Retinal pigment epithelial cell (primary cell): ENCODE measurements around the gene TUB.

ENCODE experiments used
- DNase-seq: peaks from one replicate; pipeline ENCODE4 v3.0.0-alpha.2; 2010; ENCODE audit warnings: low read depth
- H3K4me3 ChIP-seq: 2 replicates; pipeline ENCODE4 v1.5.1; 2011; ENCODE audit warnings: mild to moderate bottlenecking, low read length, control low read depth, moderate library complexity
- CTCF ChIP-seq: conservative IDR thresholded peaks from 2 replicates; pipeline ENCODE4 v1.5.1; 2011; ENCODE audit warnings: low read depth, low read length, control low read depth, inconsistent platforms

The TUB gene

DNA sequence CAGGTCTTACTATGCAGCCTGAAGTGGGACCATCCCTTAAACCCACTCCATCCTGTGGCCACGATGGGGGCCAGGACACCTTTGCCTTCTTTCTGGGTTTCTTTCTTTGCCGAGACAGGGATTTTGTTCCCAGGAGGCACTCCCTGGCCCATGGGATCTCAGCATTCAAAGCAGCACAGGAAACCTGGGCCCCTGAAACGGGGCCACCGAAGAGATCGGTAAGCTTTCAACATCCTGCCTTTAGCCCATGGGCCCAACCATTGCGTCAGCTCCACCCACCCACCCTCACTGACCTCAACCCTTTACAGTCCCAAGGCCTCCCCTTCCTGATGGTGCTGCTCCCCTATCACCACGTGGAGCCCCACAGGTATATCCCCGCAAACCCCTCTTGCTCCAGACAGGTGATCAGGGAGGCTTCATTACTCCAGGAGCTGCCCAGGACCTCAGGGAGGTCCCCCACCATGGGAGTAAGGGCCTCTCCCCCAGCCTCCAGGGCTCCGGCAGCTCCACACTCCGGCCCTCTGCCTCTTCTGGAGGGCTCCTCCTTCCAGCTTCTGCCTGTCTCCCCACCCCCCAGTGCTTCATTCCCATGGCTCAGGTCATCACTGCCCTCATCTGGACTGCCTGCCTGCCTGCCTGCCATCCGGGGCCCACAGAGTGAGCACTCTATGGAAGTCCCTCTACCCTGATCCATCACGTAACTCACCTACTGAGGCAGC is 42.0 kb upstream of the TUB start:
- TF ChIP-seq CTCF: no peak
- no peak overlapping the region for H3K4me3 ChIP-seq
- DNase-seq: no peak

DNA sequence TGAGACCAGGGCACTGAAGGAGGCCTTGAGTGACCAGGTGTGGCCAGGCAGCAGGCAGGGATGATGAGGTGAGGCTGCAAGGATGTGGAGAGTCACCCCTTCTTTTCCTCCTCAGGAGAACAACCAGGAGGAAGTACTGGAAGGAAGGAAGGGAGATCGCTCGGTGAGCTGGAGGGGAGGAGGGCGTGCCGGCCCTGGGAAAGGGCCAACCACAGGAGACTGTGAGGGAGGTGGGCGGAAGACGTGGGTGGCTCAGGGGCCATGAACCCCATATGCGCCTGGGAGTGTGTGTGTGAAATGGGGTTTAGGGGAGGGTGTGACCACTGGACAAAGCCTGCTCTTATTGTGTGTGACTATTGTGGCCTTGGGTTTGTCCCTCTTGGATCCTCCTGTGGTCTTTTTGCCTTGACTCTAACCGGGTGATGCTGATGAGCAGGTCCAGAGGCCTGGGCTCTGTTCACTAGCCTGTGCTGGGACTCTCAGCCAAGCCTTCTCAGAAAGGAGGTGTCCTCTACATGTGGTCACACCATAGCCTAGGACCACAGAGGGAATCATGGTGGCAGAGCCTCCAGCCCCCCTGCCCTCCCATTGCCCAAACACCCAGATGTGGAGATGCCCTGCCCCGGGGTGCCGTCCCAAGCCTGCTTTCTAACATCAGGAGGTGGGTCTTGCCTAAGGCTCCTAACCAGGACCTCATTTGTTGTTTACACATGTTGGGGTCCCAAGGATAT is 41.3 kb upstream of the TUB start:
- no peak overlapping the region for H3K4me3 ChIP-seq
- no peak for DNase-seq
- TF ChIP-seq CTCF: no peak

DNA sequence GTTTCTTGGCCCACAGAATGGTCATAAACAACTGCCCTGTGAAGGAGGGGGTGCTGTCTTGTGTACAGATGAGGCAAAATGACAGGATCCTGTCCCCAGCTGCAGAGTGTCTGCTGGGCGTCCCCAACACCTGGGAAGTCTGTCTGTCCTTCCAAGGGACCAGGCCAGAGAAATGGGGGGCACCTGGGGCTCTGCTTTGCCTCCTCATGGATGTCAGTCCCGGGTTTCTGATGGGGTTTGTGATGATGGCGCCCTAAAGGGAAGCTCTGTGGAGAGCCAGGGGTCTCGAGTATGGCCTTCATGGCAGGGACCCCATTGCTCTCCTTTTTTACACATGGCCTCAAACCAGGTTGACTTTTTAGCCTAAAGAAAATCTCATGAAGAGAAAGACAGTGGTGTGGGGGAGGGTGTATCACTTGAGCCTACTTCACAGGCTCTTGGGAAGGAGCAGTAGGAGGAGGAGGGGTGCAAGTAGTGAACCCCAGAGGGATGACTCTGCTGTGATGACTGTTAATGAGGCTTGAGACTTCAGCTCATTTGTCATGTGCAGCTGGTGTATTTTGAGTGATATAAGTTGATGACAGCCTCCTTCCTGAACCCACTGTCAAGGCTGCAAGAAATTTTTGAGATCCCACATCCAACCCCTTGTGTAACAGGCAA is 40.6 kb upstream of the TUB start:
- no peak for TF ChIP-seq CTCF
- no peak overlapping the region for H3K4me3 ChIP-seq
- no peak for DNase-seq

DNA sequence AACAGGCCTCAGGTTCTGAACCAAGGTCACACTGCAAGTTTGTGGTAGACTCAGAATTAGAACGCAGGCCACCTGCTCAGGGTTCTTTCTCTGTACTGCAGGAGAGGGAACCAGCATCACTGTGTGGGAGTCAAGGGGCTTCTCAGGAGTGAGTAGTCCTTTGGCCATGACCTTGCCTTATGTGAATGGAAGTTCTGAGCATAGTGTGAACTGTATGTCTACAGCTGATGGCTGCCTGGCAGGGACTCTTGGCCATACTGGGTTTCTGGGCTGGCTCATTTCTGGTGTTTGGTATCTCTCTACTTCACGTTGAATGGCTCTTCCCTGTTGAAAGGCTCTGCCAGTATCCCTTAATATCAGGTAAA is 40.1 kb upstream of the TUB start:
- H3K4me3 ChIP-seq: no peak overlapping the region
- no peak for DNase-seq
- TF ChIP-seq CTCF: no peak

GRCh38 chr11:8041576-8041975 is 39.4 kb upstream of the TUB start:
- H3K4me3 ChIP-seq: no peak overlapping the region
- no peak for TF ChIP-seq CTCF
- DNase-seq: no peak

- no peak for DNase-seq
- TF ChIP-seq CTCF: no peak
- no peak overlapping the region for H3K4me3 ChIP-seq
Observed at GRCh38 chr11:8043756-8044155, 37.3 kb upstream of the TUB start.
